Glutamatergic neuron (in vitro differentiated cells): ENCODE data around the gene UNC13B. TPM values are rescaled to one million over a fixed set of nuclear protein-coding genes. Genes with fewer than 3 reads are reported as not detected.

Experiments
- DNase-seq: peaks from one replicate; pipeline ENCODE4 v3.0.0; 2022
- H3K27ac Mint-ChIP-seq: one replicate; pipeline ENCODE4 v1.8.0; 2020; ENCODE audit warnings: mild to moderate bottlenecking, mixed read lengths, inconsistent platforms; ENCODE audit not compliant: unreplicated experiment
- H3K27me3 Mint-ChIP-seq: one replicate; pipeline ENCODE4 v1.8.0; 2020; ENCODE audit warnings: mild to moderate bottlenecking, moderate library complexity, mixed read lengths, inconsistent platforms; ENCODE audit not compliant: unreplicated experiment
- H3K36me3 Mint-ChIP-seq: one replicate; pipeline ENCODE4 v1.8.0; 2020; ENCODE audit warnings: mild to moderate bottlenecking, mixed read lengths, inconsistent platforms; ENCODE audit not compliant: unreplicated experiment
- H3K4me1 Mint-ChIP-seq: one replicate; pipeline ENCODE4 v1.8.0; 2020; ENCODE audit warnings: mild to moderate bottlenecking, low read depth, mixed read lengths, inconsistent platforms; ENCODE audit not compliant: unreplicated experiment
- H3K4me3 Mint-ChIP-seq: one replicate; pipeline ENCODE4 v1.8.0; 2020; ENCODE audit warnings: mild to moderate bottlenecking, mixed read lengths, inconsistent platforms; ENCODE audit not compliant: unreplicated experiment
- H3K9me3 Mint-ChIP-seq: one replicate; pipeline ENCODE4 v1.8.0; 2020; ENCODE audit warnings: mild to moderate bottlenecking, moderate library complexity, mixed read lengths, inconsistent platforms; ENCODE audit not compliant: unreplicated experiment
- total RNA-seq: library from RNA; stranded (reverse); fragmentation: NEBNext Ultra II Directional; extraction: Animal tissue kit (Norgen Biotek cat#: 25700); gene quantifications from one replicate; pipeline ENCODE4 v1.2.1, GENCODE V29; 2021; ENCODE audit not compliant: unreplicated experiment
- TF ChIP-seq, protein P1 (sequence below): fragments of 200-600 bp; sonication (generic); IDR thresholded peaks from one replicate; pipeline ENCODE4 v1.5.0; 2021; ENCODE audit not compliant: partially characterized antibody, unreplicated experiment

The UNC13B gene
- total RNA-seq, 1 donor from 2014 or later, result 90.7 TPM

DNA sequence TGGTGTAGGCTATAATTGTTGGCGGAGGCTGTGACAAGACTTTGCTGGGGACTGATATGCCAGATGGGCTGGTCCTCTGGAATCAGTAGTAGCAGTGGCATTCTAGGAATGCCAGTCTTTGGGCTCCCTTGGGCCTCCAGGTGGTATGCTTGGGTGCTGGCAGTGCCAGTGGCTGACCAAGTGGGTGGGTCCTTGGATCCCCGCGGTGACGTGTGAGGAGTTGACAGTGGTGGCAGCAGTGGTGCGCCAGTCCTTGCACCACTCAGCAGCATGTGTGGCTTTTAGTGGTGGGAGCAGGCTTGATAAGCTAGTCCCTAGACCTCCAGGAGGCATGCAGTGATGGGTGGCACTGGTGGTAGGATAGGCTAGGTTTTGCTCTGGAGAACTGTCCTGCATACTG, 63.9 kb downstream of the UNC13B start:
- Mint-ChIP-seq H3K36me3 (peaks cover 8% of the 10 kb centered on the region), H3K4me3 (no peak overlapping the region), H3K27ac (no peak overlapping the region), H3K27me3 (no peaks in the 10 kb centered on the region), H3K9me3 (no peaks in the 10 kb centered on the region), H3K4me1 (no peaks in the 10 kb centered on the region)
- DNase-seq, result no peak
- TF ChIP-seq, protein P1, sequence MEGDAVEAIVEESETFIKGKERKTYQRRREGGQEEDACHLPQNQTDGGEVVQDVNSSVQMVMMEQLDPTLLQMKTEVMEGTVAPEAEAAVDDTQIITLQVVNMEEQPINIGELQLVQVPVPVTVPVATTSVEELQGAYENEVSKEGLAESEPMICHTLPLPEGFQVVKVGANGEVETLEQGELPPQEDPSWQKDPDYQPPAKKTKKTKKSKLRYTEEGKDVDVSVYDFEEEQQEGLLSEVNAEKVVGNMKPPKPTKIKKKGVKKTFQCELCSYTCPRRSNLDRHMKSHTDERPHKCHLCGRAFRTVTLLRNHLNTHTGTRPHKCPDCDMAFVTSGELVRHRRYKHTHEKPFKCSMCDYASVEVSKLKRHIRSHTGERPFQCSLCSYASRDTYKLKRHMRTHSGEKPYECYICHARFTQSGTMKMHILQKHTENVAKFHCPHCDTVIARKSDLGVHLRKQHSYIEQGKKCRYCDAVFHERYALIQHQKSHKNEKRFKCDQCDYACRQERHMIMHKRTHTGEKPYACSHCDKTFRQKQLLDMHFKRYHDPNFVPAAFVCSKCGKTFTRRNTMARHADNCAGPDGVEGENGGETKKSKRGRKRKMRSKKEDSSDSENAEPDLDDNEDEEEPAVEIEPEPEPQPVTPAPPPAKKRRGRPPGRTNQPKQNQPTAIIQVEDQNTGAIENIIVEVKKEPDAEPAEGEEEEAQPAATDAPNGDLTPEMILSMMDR, result no peak

DNA sequence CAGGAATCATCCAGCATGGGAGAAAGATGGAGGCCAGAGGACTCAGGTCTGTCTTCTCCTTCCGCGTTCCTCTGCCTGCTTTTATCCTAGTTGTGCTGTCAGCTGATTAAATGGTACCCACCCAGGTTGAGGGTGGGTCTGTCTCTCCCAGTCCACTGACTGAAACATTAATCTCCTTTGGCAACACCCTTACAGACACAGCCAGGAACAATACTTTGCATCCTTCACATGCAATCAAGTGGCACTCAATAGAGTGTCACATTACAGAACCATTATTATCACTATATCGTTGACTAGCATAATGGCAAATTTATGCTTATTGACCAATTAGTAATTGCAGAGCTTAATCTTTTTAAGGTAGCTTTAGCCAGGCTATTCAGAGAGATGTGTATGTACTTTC, 64.8 kb downstream of the UNC13B start:
- TF ChIP-seq, protein P1, result no peak
- Mint-ChIP-seq H3K4me1 (no peaks in the 10 kb centered on the region), H3K27me3 (no peaks in the 10 kb centered on the region), H3K9me3 (no peaks in the 10 kb centered on the region), H3K36me3 (peaks cover 8% of the 10 kb centered on the region), H3K4me3 (no peak overlapping the region), H3K27ac (no peak overlapping the region)
- DNase-seq, result no peak

DNA sequence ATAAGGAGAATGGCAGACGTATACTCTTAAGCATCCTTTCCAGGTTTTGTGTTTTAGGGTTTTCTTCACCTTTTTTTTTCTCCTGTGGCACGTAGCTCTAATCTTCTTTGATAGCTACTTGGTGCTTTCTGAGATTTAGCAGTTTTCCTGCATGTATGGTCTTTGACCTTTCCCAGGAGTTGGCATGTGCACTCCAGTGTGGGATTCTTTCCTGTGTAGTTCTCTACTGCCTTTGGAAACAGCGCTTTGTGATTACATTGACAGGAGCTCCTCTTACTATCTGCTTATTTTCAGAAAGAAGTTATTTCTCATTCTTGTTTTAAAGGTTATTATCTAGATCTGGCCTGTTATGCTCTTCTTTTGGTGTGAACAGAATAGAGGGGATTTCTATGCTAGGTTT, 65.5 kb downstream of the UNC13B start:
- DNase-seq, result no peak
- Mint-ChIP-seq H3K27me3 (no peaks in the 10 kb centered on the region), H3K4me1 (no peaks in the 10 kb centered on the region), H3K4me3 (no peak overlapping the region), H3K27ac (no peak overlapping the region), H3K36me3 (peaks cover 8% of the 10 kb centered on the region), H3K9me3 (no peaks in the 10 kb centered on the region)
- TF ChIP-seq, protein P1, result no peak

DNA sequence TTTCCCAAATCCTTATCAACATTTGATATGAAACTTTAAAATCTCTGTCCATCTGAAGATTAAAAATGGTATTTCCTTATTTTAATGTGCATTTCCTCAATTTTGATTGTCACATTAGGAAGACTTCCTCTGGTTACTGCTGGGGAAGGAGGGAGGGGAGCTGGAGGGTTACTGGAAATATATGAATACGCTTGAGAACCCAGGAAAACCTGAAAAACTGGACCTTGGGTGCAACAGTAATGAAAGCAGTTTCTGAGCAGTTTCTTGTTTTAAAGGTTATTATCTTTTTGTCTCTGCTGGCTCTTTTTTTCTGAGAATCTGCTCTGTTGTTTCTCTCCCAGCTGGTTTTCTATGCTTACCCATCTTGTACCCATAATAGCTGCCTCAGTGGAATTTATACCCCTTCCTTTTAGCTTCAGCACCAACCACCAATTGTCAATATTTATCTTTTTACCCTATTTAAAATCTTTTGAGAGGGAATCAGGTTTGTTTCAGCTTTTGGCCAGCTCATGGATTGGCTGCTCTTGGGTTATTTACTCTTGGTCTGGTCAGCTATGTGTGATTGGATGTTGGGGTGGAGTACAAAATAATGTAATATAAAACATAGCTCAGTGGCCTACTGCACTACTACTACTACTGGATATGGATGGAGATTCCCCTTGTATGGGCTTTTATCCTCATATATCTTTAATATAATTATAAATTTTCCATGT, 67.4 kb downstream of the UNC13B start:
- DNase-seq, result no peak
- TF ChIP-seq, protein P1, result no peak
- no peak overlapping the region for H3K27ac Mint-ChIP-seq
- no peaks in the 10 kb centered on the region for H3K27me3 Mint-ChIP-seq
- no peaks in the 10 kb centered on the region for H3K36me3 Mint-ChIP-seq
- H3K4me3 Mint-ChIP-seq, result no peak overlapping the region
- H3K9me3 Mint-ChIP-seq, result no peaks in the 10 kb centered on the region
- no peaks in the 10 kb centered on the region for H3K4me1 Mint-ChIP-seq

DNA sequence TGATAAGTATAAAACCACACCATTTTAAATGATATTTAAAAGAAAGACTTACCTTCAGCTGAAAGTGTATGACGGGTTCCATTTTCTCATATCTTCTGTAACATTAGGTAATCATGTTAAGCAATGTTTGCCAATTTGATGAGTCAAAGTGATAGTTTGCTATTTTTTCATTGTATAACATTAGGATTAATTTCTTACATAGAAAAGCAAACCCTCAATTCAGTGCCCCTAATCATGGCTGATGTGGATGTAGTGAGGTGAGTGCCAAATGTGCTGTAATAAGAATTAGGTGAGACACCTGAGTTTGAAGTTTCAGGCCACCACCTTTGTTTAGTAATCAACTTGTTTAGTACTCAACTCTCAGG, 68.0 kb downstream of the UNC13B start:
- no peak for DNase-seq
- H3K27ac Mint-ChIP-seq, result no peak overlapping the region
- TF ChIP-seq, protein P1, result no peak
- no peaks in the 10 kb centered on the region for H3K27me3 Mint-ChIP-seq
- H3K36me3 Mint-ChIP-seq, result no peaks in the 10 kb centered on the region
- no peaks in the 10 kb centered on the region for H3K4me1 Mint-ChIP-seq
- no peak overlapping the region for H3K4me3 Mint-ChIP-seq
- no peaks in the 10 kb centered on the region for H3K9me3 Mint-ChIP-seq
